ENCODE measurements around the gene ITGB3.
A peak's percentile ranks its signal among the peaks of the same experiment; 100 is the strongest.
"Not testable (repeated sequence)": the region's sequence is repeated elsewhere in the genome, so short reads cannot be mapped to it uniquely, and the experiment has no call there.

ITGB3 gene

DNA sequence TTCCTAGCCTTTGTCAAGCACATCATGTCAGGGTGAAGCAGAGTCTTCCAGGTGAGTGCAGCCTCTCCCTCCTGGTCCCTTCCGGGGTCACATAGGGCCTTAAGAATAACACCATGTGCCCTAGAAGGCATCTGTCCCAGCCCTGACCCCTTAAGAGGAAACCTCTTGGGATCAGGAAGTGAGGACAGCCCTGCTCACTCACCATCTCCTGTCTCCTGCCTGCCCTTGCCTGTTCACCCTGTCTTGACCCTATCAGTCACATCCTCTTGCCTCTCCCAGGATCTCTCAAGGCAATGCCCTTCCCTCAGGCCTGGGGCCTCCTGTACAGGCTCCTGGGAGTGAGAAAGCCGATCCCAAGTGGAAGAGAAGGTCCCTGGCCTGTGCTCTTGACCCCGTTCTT lies 30.6 kb upstream of the ITGB3 start:
- DNase-seq (ENCODE audit: low read depth in 2 of 2): no peak

DNA sequence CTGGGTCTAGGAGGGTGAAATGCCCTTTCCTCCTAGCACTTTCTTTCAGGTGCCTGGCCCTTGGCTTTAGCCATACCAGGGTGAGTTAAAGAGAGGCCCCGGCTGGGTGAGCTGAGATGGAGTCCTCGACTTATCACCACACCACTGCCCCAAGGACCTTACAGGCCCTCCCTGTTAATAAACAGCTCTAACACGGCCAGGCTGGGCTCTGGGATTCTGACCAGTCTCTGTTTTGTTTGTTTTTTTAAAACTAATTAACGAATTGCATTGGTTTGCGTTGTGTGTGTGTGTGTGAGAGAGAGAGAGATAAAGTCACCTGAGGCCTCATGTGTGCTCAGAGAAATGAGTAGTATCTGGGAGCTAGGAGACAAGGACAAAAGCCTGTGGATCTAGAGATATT lies 30.2 kb upstream of the ITGB3 start:
- DNase-seq (ENCODE audit: low read depth in 2 of 2): no peak

DNA sequence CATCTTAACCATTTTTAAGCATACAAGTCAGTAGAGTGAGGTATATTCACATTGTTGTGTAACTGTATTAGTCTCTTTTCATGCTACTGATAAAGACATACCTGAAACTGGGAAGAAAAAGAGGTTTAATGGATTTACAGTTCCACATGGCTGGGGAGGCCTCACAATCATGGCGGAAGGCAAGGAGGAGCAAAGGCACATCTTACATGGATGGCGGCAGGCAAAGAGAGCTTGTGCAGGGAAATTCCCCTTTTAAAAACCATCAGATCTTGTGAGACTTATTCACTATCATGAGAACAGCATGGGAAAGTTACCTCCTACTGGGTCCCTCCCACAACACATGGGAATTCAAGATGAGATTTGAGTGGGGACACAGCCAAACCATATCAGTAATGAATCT lies 29.6 kb upstream of the ITGB3 start:
- DNase-seq (ENCODE audit: low read depth in 2 of 2): not testable (repeated sequence)

DNA sequence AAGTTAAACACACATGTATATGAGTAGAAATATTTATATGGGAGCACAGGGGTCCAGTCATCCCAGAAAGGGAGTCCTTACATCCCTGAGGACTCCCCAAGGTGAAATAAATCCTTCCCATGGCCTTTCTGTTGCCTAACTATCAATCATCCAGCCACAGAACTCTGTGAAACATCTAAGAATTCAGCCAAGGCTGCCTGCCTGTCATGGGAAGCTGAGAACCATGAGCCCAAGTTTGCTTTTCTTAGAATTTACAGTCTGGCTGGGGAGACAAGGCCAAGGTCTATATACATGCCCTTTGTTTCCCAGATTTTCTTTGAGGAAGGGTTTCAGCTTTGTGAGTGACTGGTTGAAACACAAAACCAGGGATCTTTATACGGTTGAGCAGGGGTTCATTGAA lies 28.7 kb upstream of the ITGB3 start:
- no peak for DNase-seq (ENCODE audit: low read depth in 2 of 2)

DNA sequence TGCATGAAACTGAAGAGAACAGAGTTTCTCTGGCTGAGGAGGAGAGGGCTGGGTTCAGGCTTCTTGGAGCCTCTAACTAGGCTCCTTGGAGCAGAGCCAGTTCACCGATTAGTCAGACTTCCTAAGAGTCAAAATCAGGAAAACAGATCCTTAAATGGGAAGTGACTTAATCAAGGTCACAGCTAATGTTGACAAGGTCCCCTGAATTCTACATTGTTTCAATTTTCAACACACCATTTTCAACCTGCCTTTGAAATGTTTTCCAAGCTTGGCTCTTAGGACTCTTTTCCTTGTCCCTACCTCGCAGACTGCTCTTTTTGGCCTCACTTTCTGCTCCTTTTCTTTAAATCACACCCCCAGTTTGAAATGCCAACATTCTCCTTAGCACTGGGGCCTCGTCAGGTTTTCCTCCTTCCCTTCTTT lies 28.2 kb upstream of the ITGB3 start:
- no peak for DNase-seq (ENCODE audit: low read depth in 2 of 2)

DNA sequence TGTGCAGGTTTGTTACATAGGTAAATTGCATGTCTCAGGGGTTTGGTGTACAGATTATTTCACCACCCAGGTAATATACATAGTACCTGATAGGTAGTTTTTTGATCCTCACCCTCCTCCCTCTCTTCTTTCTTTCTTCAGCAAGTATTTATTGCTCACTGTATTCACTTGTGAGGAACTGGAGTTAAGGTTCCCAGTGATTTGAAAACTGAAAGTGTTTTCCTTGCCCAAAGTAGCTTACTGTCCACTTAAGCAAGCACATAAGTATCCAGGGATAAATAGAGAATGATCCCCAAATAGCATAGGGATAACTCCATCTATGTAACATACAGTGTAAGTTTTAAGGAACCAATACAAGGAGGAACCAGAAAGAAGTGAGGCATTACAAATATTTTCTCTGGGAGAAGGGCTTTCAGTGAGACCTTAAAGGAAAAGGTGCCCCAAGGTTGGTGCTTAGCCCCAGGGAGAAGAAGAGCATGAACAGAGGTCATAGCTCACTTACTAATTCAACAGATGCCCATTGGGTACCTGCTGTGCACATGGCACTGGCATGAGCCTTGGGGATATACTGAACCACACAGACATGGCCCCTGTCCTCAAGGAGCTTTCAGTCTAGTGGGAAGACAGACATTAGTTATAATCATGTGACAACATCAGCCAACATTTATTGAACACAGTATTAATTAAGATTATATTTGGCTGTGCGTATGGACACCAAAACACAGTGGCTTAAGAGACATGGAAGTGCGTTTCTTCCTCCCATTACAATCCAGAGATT lies 27.5 kb upstream of the ITGB3 start:
- DNase-seq (ENCODE audit: low read depth in 2 of 2): no peak

DNA sequence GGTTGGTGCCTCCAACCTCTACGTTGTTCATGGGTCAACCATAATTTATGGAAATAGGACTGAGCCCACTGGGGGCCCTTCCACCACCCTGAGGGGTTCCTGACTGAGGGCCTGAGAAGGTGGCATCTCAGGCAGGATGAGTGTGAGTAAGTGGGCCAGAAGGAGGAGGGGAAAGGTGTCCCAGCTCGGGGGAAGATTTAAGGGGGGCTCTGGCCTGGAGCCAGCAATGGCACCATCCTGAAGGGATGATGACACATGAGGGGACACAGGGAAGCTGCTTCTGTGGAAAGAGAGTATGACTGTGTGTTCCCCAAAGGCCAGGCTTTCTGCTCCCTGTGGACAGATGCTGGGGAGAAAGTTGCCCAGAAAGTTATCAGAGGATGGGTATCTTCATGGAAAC lies 25.8 kb upstream of the ITGB3 start:
- DNase-seq (ENCODE audit: low read depth in 2 of 2): no peak

DNA sequence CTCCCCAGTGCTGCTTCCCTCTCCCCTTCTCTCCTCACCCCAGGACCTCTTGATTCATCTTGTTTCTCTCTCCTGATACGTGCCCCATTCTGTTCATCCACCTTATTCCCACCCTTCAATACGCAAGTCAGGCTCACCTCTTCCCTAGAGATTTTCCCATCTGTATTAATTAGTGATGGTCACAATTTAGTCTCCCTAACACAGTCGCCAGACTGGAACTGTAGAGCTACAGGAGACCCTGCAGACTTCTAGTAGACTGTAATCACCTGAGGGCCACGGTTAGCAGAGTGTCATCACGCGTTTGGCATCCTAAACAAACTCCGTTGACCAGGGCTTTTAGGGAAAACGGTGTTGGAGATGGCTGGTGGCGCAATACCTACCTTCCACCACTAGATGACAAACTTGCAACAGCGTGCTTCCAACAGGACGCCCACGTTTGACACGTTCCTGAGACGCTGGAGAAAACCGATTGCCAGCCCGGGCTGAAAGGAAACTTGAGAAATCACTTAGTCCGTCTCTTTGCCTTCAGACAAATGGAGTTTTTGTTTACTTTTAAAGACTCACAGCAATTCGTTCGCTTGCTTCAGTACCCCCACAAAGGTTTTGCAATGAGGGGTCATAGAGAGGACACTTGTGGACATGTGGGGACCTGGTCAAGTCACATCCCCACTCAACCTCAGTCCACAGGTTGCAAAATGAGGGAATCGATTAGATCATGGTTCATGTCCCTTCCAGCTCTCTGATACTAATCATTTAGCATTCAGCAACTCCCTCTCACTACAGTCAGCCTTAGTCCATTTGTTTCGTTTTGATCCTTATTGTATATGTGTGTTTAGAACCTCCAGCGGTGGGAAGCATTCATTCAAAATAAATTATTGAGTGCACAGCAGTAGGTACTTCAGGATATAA lies 23.8 kb upstream of the ITGB3 start:
- DNase-seq (ENCODE audit: low read depth in 2 of 2): peak; percentile 51 to 74

DNA sequence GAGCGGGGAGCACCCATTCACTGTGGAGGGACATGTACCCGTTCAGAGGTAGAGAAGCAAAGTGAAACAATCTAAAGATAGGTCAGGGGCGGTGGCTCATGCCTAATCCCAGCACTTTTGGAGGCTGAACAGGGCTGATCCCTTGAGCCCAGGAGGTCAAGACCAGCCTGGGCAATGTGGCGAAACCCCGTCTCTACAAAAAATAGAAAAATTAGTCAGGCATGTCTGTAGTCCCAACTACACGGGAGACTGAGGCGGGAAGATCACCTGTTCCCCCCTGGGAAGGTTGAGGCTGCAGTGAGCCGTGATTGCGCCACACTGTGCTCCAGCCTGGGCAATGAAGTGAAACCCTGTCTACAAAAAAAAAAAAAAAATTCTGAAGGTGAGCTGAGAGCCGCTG lies 22.8 kb upstream of the ITGB3 start:
- no peak for DNase-seq (ENCODE audit: low read depth in 2 of 2)

DNA sequence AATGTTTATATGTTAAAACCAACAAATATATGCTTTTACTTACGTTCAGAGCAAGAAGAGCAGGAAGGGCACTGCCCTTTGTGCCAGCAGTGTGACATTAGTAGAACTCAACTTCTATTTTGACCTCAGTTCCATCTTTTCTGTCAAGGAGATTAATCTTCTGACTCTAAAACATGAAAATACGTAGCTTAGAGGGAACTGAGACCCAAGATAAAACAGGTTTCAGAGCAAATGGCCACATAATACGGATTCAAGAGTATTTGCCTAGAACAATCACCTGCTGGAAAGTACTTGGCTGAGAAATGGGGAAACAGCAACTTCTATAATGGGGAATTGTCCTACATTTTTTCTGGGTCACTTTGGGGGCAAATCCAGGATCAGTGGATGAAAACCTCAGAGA lies 22.3 kb upstream of the ITGB3 start:
- no peak for DNase-seq (ENCODE audit: low read depth in 2 of 2)

DNA sequence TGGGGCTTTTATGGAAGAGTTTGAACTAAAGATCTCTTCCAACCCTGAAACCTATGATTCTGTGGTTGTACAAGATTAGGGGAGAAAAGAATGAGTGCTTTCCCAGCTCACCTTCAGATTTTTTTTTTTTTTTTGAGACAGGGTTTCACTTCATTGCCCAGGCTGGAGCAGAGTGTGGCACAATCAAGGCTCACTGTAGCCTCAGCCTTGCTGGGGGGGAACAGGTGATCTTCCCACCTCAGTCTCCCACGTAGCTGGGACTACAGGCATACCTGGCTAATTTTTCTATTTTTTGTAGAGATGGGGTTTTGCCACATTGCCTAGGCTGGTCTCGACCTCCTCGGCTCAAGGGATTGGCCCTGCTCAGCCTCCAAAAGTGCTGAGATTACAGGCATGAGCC lies 21.8 kb upstream of the ITGB3 start:
- DNase-seq (ENCODE audit: low read depth in 2 of 2): no peak

DNA sequence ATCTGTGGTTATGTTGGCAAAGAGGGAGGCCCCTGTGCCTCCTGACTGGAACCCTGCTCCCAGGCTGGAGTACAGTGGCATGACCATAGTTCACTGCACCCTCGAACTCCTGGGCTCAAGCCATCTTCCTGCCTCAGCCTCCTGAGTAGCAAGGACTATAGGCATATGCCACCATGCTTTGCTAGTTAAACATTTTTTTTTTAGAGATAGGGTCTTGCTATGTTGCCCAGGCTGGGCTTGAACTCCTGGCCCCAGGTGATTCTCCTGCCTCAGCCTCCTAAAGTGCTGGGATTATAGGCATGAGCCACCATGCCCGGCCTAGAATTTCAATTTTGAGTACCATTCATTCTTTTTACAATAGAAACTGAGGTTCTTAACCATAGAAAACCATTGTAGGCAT lies 21.2 kb upstream of the ITGB3 start:
- no peak for DNase-seq (ENCODE audit: low read depth in 2 of 2)

DNA sequence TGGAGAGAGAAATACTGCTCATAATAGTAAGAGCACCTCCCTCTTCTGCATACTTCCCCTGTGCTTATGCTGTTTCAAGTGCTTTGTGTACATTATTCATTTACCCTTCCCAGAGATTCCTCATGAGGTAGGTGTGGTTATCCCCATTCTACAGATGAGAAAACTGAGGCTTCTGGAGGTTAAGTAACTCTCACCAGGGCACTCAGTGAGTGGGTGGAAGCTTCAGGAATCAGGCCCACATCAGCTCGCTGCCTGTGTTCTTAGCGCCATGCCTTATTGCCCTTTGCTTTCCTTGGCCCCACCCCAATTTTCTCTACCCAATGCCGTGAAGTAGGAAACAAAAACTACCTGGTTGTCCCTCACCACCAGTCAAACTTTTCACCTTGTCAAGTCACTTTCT lies 18.1 kb upstream of the ITGB3 start:
- no peak for DNase-seq (ENCODE audit: low read depth in 2 of 2)

DNA sequence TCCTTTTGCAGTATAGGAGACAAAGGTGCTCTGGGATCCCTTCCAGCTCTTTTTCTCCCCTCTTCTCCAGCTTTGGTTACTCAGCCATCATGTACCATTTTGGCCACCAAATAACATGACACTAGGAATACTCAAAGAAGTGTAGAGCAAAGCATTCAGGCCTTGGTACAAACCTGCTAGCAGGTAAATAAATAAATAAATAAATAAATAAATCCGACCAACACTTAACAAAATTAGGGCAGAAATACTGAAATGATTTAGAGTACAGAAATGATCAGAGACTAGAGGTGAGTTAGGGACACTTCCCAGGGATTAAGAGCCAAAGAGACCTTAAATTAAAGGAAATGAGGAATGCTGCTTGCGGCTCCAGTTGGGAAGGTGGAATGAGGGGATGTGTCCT lies 17.7 kb upstream of the ITGB3 start:
- no peak for DNase-seq (ENCODE audit: low read depth in 2 of 2)

DNA sequence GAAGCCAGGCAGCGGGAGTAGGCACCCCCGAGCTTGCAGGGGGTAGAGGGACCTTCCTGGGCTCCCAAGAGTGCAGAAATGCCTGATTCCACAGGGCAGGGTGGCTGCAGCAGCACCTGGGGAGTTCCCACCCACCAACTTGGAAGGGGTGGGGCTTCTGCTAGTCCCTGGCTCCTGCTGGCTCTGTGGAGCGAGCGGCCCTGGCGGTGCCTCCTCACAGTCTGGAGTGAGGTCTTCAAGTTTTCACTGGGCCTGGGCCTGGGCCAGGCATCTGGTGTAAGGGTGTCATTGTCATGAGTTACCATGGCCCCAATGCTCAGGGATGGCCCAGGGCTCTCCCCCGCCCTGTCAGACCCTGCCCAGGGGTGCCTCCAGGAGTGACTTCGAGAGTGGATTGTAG lies 15.8 kb upstream of the ITGB3 start:
- DNase-seq (ENCODE audit: low read depth in 2 of 2): no peak

DNA sequence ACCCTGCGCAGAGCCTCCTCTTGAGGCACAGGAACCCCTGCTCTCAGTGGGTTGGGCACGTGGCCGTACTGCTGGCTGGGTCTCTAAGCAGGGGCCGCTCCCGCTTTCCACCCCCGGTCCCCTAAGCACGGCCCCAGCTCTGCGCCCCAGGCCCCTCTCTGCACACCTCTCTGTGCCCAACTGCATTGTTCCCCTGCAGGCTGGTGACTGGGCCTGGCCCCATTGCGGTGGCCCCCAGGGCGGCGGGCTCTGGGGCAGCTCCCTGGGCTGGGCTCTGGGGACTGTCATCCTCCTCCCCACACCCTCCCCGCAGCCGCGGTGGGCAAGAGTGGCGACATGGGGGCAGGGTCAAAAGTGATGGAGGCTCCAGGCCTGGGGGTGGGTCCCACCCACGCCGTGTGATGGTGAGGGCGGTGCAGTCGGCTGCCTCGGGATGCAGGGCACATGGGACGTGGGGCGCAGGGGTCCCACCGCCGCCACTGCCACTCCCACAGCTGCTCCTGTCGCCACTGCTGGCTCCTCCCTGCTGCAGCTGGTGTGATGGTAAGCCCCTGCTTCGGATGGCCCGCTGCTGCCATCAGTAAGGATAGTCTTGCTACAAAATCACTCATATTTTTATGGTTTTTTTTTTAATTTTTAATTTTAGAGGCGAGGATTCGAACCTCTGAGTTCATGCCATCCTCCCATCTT lies 15.2 kb upstream of the ITGB3 start:
- no peak for DNase-seq (ENCODE audit: low read depth in 2 of 2)

DNA sequence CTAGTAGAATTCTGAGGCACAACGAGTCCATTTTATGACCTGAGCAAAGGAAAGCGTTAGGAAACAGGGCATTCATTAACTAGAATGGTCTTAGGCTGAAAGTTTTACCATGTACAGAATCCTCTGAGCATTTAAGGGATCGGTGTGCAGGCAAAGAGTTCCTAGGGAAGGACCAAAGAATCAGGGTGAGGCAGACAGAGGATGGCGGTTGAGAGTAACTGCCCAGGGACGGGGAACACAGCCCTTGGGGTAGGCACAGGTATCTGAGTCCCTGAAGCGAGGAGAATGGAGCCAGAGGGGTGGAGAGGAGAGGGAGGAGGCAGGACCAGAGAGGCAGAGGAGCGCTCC lies 14.0 kb upstream of the ITGB3 start:
- no peak for DNase-seq (ENCODE audit: low read depth in 2 of 2)

DNA sequence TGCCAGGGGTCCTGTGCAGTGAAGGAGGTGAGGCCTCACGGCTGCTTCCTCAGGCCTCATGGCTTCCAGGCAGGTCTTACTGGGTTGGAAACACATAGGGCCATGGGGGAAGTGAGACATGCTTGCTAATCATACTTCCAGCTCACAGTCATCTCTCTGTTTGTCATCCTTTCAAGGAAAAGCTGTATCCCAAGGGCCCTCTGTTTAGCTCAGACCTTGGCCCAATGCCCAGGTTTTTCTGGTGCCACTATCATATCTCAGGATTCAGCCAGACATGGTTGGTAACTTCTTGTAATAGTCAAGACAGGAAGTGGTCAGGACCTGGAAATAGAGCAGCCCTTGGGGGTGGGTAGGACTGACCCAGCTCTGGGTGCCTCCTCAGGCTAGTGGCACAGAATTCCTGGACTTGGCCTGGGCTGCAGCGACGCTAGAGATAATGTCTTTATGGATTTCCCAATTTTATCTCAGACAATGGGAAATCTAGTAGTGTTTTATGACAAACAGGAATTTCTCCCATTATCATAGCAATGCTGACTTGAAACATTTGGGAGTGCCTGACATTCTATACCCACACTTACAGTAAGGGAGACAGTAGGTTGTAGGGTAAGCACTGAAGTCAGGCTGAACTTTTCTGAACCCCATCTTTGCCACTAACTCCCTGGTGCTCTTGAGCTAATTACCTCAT lies 13.5 kb upstream of the ITGB3 start:
- no peak for DNase-seq (ENCODE audit: low read depth in 2 of 2)

DNA sequence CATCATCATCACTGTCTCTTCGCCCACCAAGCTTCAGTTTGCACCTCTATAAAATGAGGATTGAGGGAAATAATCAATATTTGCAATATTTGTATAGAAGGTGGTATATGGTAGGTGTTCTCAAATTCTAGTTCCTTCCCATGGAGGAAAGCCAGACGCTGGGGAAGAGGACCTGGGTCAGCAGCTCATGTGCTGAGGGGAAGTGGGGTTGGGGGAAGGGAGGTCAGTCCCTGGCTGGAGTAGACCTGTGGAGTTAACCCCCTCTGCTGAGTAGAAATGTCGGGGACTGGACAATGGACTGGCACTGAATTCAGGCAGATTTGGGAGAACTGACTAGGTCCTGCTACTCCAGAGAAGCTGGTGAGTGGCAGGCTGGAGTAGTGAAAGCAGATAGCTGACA lies 12.8 kb upstream of the ITGB3 start:
- DNase-seq (ENCODE audit: low read depth in 2 of 2): no peak

DNA sequence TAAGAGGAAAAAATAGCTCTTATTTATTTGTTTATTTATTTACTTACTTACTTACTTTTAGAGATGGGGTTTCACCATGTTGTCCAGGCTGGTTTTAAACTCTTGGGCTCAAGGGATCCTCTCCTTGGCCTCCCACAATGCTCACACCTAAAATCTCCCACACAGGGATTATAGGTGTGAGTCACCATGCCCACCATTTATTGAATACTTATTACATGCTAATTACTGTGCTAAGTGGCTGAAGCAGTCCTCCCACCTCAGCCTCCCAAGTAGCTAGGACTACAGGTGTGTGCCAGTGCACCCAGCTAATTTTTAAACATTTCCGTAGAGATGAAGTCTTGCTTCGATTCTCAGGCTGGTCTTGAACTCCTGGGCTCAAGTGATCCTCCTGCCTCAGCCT lies 11.0 kb upstream of the ITGB3 start:
- no peak for DNase-seq (ENCODE audit: low read depth in 2 of 2)

DNA sequence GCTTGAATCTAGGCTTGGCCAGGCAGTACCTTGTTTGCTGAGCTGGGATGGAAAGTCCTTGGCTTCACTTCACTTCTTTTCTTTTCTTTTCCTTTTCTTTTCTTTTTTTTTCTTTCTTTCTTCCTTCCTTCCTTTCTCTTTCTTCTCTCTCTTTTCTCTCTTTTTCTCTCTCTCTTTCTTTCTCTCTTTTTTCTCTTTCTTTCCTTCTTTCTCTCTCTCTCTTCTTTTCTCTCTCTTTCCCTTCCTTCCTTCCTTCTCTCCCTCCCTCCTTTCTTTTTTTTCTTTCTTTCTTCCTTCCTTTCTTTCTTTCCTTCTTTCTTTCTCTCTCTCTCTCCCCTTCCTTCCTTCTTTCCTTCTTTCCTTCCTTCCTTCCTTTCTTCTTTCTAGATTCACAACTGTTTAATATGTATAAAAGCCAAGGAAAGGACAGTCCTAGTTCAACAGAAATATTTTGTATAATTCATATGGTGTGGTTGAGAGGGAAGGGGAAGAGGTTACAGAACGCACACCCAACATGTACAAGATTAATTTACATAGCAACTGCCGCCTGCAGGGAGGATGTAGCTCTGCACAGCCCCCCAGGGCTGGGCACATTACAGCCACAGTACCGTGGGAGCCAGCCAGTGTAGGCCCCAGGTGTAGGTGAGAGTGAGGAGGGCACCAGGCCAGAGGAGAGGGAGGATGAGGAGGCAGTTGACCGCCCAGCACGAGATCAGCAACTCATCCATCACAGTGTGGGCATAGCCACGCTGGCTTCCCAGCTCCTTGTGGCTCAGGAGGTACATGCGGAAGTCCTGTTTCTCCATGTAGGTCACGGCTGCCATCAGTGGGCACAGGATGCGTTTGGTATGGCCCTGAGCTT lies 9.7 kb upstream of the ITGB3 start:
- no peak for DNase-seq (ENCODE audit: low read depth in 2 of 2)
